K562 (cell line): ENCODE data around the gene DOCK8. TPM values are rescaled to one million over a fixed set of nuclear protein-coding genes. Genes with fewer than 3 reads are reported as not detected.

Experiments used
- CLOCK ChIP-seq: fragments of 250-450 bp; sonication (Bioruptor Pico); IDR thresholded peaks from 2 replicates; pipeline ENCODE4 v1.4.0; 2020; ENCODE audit warnings: mild to moderate bottlenecking, moderate library complexity, borderline replicate concordance
- EZH2 ChIP-seq: IDR thresholded peaks from 2 replicates; pipeline ENCODE4 v1.6.1; 2012; ENCODE audit warnings: low read depth, mild to moderate bottlenecking, inconsistent platforms, low read length, borderline replicate concordance
- HDGF ChIP-seq: fragments of 450-650 bp; IDR thresholded peaks from 2 replicates; pipeline ENCODE4 v1.6.1; 2016
- MTA1 ChIP-seq: fragments of 450-650 bp; IDR thresholded peaks from 2 replicates; pipeline ENCODE4 v1.6.1; 2017; ENCODE audit warnings: borderline replicate concordance
- THRA ChIP-seq: fragments of 450-650 bp; IDR thresholded peaks from 2 replicates; pipeline ENCODE4 v1.6.1; 2017; ENCODE audit warnings: mild to moderate bottlenecking, moderate library complexity
- ZBTB7A ChIP-seq: IDR thresholded peaks from 2 replicates; pipeline ENCODE4 v1.6.1; 2011; ENCODE audit warnings: low read depth, mild to moderate bottlenecking, low read length, moderate library complexity, borderline replicate concordance; ENCODE audit not compliant: control insufficient read depth
- ZNF830 ChIP-seq: fragments of 250-450 bp; sonication (Bioruptor Pico); IDR thresholded peaks from 2 replicates; pipeline ENCODE4 v1.5.0; 2021; ENCODE audit warnings: mild to moderate bottlenecking
- polyA plus RNA-seq, 8 experiments: library from polyadenylated mRNA; depleted of rRNA in 4 of 8; stranded (reverse) in 5 of 8; unstranded in 3 of 8; fragments of >200 nt; fragmentation: Nextera tagmentation in 2 of 8; fragmentation: Illumina TruSeq in 1 of 8; extraction: Ambion mirVana in 2 of 8; extraction: Trizol in 1 of 8; gene quantifications; 2 replicates each; pipeline versions ENCODE4 v1.2.1 to v1.2.3, GENCODE V29; 2011 to 2014; ENCODE audit warnings: inconsistent platforms in 1 of 8, missing spikeins in 1 of 8
- total RNA-seq, 7 experiments: library from RNA; depleted of rRNA in 6 of 7; stranded (reverse); fragments of >200 nt in 6 of 7; fragmentation: Illumina TruSeq in 2 of 7; extraction: Trizol in 2 of 7; gene quantifications; 2 replicates each; pipeline versions ENCODE4 v1.2.1 to v1.2.3, GENCODE V29; 2011 to 2021; ENCODE audit warnings: low replicate concordance in 1 of 7
- TF ChIP-seq, protein P1 (sequence below): fragments of 450-650 bp; formaldehyde crosslinking; conservative IDR thresholded peaks from 2 replicates; pipeline ENCODE4 v1.4.0; 2022; ENCODE audit warnings: mild to moderate bottlenecking, missing genetic modification characterization
- TF ChIP-seq, protein P2 (sequence below): sonication (generic); formaldehyde crosslinking; IDR thresholded peaks from 2 replicates; pipeline ENCODE4 v1.8.0; 2023; ENCODE audit warnings: mild to moderate bottlenecking, missing genetic modification reagents

Gene DOCK8
- total and polyA plus RNA-seq, 9 of the 15 experiments (the other 6 are each of a cell fraction or from before 2014, with no cell fraction given): 14.4 to 53.8 (median 25.1) TPM

GRCh38 chr9:362561-363273, 148.1 kb downstream of the DOCK8 start (continued):
- TF ChIP-seq, protein P1, sequence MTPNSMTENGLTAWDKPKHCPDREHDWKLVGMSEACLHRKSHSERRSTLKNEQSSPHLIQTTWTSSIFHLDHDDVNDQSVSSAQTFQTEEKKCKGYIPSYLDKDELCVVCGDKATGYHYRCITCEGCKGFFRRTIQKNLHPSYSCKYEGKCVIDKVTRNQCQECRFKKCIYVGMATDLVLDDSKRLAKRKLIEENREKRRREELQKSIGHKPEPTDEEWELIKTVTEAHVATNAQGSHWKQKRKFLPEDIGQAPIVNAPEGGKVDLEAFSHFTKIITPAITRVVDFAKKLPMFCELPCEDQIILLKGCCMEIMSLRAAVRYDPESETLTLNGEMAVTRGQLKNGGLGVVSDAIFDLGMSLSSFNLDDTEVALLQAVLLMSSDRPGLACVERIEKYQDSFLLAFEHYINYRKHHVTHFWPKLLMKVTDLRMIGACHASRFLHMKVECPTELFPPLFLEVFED (CRISPR knock-in tag): no peak
- TF ChIP-seq, protein P2, sequence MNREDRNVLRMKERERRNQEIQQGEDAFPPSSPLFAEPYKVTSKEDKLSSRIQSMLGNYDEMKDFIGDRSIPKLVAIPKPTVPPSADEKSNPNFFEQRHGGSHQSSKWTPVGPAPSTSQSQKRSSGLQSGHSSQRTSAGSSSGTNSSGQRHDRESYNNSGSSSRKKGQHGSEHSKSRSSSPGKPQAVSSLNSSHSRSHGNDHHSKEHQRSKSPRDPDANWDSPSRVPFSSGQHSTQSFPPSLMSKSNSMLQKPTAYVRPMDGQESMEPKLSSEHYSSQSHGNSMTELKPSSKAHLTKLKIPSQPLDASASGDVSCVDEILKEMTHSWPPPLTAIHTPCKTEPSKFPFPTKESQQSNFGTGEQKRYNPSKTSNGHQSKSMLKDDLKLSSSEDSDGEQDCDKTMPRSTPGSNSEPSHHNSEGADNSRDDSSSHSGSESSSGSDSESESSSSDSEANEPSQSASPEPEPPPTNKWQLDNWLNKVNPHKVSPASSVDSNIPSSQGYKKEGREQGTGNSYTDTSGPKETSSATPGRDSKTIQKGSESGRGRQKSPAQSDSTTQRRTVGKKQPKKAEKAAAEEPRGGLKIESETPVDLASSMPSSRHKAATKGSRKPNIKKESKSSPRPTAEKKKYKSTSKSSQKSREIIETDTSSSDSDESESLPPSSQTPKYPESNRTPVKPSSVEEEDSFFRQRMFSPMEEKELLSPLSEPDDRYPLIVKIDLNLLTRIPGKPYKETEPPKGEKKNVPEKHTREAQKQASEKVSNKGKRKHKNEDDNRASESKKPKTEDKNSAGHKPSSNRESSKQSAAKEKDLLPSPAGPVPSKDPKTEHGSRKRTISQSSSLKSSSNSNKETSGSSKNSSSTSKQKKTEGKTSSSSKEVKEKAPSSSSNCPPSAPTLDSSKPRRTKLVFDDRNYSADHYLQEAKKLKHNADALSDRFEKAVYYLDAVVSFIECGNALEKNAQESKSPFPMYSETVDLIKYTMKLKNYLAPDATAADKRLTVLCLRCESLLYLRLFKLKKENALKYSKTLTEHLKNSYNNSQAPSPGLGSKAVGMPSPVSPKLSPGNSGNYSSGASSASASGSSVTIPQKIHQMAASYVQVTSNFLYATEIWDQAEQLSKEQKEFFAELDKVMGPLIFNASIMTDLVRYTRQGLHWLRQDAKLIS (CRISPR knock-in tag): no peak
- no peak for TF ChIP-seq ZBTB7A
- no peak for TF ChIP-seq THRA
- no peak for TF ChIP-seq HDGF
- TF ChIP-seq CLOCK: no peak
- no peak for TF ChIP-seq EZH2
- TF ChIP-seq ZNF830 (CRISPR knock-in tag): no peak
- no peak for TF ChIP-seq MTA1
